ENCODE measurements around the gene EID2.

Gene EID2, protein sequence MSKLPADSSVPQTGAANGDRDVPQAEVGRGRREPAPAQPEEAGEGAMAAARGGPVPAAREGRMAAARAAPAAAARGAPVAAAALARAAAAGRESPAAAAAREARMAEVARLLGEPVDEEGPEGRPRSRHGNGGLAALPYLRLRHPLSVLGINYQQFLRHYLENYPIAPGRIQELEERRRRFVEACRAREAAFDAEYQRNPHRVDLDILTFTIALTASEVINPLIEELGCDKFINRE

DNA sequence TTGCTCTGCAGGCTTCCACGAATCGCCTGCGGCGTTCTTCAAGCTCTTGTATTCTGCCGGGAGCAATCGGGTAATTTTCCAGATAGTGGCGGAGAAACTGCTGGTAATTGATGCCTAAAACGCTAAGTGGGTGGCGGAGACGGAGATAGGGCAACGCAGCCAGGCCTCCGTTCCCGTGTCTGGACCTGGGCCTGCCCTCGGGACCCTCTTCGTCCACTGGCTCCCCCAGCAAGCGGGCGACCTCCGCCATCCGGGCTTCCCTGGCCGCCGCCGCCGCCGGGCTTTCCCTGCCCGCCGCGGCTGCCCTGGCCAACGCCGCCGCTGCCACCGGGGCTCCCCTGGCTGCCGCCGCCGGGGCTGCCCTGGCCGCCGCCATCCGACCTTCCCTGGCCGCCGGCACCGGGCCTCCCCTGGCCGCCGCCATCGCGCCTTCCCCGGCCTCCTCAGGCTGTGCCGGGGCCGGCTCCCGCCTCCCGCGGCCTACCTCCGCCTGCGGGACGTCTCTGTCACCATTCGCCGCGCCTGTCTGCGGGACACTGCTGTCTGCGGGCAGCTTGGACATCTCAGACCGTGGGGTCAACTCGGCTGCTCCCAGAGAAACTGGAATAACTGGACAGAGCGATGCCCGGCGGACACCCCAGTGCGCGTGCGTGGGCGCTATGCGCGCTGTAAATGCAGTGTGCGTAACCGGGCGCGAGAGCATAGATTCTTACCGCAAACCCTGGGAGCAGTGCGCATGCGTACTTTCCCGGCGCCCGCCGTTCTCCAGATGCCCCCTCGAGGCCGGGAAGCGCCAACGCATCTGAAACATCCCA is at the start of gene EID2:
Gene EID2, minus strand, starts transcription at position 644 of the 815 bp plus-strand sequence. Its CDS starts 82 bp downstream, at position 562.
- no peaks in the 10 kb centered on the region for H3K9me3 Mint-ChIP-seq

GRCh38 chr19:39588066-39588465 is 48.1 kb upstream of the EID2 start:
- Mint-ChIP-seq H3K36me3 (no peaks in the 10 kb centered on the region), H3K27ac (no peak overlapping the region), H3K9me3 (no peaks in the 10 kb centered on the region), H3K4me1 (no peaks in the 10 kb centered on the region), H3K27me3 (peaks cover 32% of the 10 kb centered on the region), H3K4me3 (no peak overlapping the region)
- ATAC-seq = no peak

More for the DNA sequence above, at the start of gene EID2:
- H3K27me3 Mint-ChIP-seq = no peaks in the 10 kb centered on the region
- peak; percentile 95 for ATAC-seq
- H3K36me3 Mint-ChIP-seq = peaks cover 5% of the 10 kb centered on the region
- peak within 1 kb of the TSS; percentile 82 for H3K27ac Mint-ChIP-seq
- peaks cover 51% of the 10 kb centered on the region for H3K4me1 Mint-ChIP-seq
- H3K4me3 Mint-ChIP-seq = peak within 1 kb of the TSS; percentile 96

DNA sequence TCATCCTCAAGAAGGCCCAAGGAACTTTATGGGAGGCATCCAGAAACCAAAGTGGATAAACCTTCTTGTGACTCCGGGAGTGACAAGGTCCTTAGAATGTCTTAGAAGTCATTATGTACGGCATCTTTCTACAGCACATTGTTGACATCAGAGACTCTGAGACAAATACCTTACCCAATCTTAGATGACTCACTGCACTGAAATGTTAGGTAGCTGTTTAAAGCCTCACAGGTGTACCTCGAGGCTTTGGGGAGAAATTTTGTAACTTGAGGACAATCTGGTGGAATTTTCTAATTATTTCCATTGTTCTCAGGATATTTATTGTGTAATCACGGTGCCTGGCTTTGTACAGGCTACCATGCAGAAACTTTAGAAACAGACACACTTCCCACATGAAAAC is 47.5 kb upstream of the EID2 start:
- Mint-ChIP-seq H3K36me3 (no peaks in the 10 kb centered on the region), H3K27me3 (peaks cover 32% of the 10 kb centered on the region), H3K27ac (no peak overlapping the region), H3K4me3 (no peak overlapping the region), H3K4me1 (no peaks in the 10 kb centered on the region), H3K9me3 (no peaks in the 10 kb centered on the region)
- ATAC-seq = no peak

DNA sequence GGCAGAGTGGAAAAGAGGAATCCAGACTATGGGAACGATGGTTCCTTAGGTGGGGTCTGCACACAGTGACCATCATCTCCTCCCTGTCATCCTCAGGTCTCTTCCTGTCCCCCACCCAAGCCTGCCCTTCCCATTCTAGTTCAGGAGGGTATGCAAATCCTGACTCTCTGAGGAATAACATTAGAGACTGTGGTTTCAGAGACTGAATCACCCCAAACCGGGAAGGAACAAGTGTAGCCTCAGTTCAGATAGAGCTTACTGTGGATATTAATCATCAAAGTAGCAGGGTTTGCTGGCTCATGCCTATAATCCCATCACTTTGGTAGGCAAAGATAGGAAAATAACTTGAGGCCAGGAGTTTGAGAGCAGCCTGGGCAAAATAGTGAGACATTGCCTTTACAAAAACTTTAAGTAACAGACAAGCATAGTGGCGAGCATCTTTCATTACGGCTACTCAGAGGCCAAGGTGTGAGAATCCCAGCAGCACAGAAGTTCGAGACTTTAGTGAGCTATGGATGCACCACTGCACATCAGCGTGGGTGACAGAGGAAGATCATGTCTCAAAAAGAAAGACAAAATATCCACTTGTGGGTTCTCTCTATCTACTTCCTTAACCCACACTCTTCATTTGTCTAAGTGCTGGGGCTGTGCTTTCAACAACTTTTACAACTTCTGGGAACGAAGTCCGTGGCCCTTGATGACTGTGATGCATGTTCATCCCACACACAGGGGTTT is 43.1 kb upstream of the EID2 start:
- H3K27me3 Mint-ChIP-seq = peaks cover 36% of the 10 kb centered on the region
- peaks cover 6% of the 10 kb centered on the region for H3K9me3 Mint-ChIP-seq
- H3K27ac Mint-ChIP-seq = no peak overlapping the region
- peaks cover 7% of the 10 kb centered on the region for H3K36me3 Mint-ChIP-seq
- peak; percentile 75 for ATAC-seq
- no peak overlapping the region for H3K4me3 Mint-ChIP-seq
- no peaks in the 10 kb centered on the region for H3K4me1 Mint-ChIP-seq

GRCh38 chr19:39582442-39582841 is 42.5 kb upstream of the EID2 start:
- peak; percentile 56 for ATAC-seq
- H3K9me3 Mint-ChIP-seq = peaks cover 9% of the 10 kb centered on the region
- H3K36me3 Mint-ChIP-seq = peaks cover 7% of the 10 kb centered on the region
- no peak overlapping the region for H3K27ac Mint-ChIP-seq
- H3K4me3 Mint-ChIP-seq = no peak overlapping the region
- peaks cover 39% of the 10 kb centered on the region for H3K27me3 Mint-ChIP-seq
- no peaks in the 10 kb centered on the region for H3K4me1 Mint-ChIP-seq

DNA sequence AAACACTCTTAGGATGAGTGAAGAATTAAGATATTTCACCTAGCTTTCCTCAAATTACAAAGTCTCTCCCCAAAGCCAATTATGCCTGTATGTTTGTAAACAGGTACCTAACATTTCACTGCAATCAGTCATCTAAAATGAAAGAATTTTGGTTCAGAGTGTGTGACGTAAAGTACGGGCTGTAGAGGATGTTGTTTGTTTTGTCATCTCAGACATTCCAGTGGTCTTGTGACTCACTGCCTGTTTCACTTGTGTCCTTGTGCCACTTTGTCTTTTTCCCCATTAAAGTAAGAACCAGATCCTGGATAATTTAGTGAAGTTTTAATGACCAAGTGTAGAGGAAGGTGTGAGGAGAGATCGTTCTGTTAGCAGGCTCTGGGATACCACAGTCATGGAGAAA is 28.6 kb upstream of the EID2 start:
- H3K36me3 Mint-ChIP-seq = no peaks in the 10 kb centered on the region
- H3K9me3 Mint-ChIP-seq = peaks cover 3% of the 10 kb centered on the region
- peaks cover 16% of the 10 kb centered on the region for H3K27me3 Mint-ChIP-seq
- H3K4me1 Mint-ChIP-seq = no peaks in the 10 kb centered on the region
- no peak for ATAC-seq
- H3K4me3 Mint-ChIP-seq = no peak overlapping the region
- no peak overlapping the region for H3K27ac Mint-ChIP-seq

- Mint-ChIP-seq H3K27me3 (no peaks in the 10 kb centered on the region), H3K36me3 (no peaks in the 10 kb centered on the region), H3K27ac (no peak overlapping the region), H3K4me3 (no peak overlapping the region), H3K9me3 (no peaks in the 10 kb centered on the region), H3K4me1 (no peaks in the 10 kb centered on the region)
- ATAC-seq = no peak
These were observed 26.1 kb upstream of the EID2 start for GRCh38 chr19:39566064-39566463.

- Mint-ChIP-seq H3K36me3 (no peaks in the 10 kb centered on the region), H3K27me3 (no peaks in the 10 kb centered on the region), H3K27ac (no peak overlapping the region), H3K4me1 (peaks cover 9% of the 10 kb centered on the region), H3K4me3 (no peak overlapping the region), H3K9me3 (no peaks in the 10 kb centered on the region)
- no peak for ATAC-seq
These were observed 23.4 kb upstream of the EID2 start for GRCh38 chr19:39563408-39563807.

- H3K27me3 Mint-ChIP-seq = no peaks in the 10 kb centered on the region
- peak overlapping the region; percentile 57 for H3K4me3 Mint-ChIP-seq
- peaks cover 28% of the 10 kb centered on the region for H3K4me1 Mint-ChIP-seq
- no peaks in the 10 kb centered on the region for H3K36me3 Mint-ChIP-seq
- H3K27ac Mint-ChIP-seq = peak overlapping the region; percentile 86
- H3K9me3 Mint-ChIP-seq = no peaks in the 10 kb centered on the region
- ATAC-seq = peak; percentile 61
These were observed 18.7 kb upstream of the EID2 start for GRCh38 chr19:39558624-39559117.

- no peaks in the 10 kb centered on the region for H3K27me3 Mint-ChIP-seq
- no peaks in the 10 kb centered on the region for H3K9me3 Mint-ChIP-seq
- no peaks in the 10 kb centered on the region for H3K36me3 Mint-ChIP-seq
- peak overlapping the region; percentile 57 for H3K4me3 Mint-ChIP-seq
- H3K27ac Mint-ChIP-seq = peak overlapping the region; percentile 86
- H3K4me1 Mint-ChIP-seq = peaks cover 35% of the 10 kb centered on the region
- peak; percentile 64 for ATAC-seq
These were observed 18.1 kb upstream of the EID2 start for GRCh38 chr19:39557811-39558623.

GRCh38 chr19:39555883-39556282 is 15.9 kb upstream of the EID2 start:
- H3K4me1 Mint-ChIP-seq = peaks cover 51% of the 10 kb centered on the region
- peak overlapping the region; percentile 52 for H3K27ac Mint-ChIP-seq
- no peak for ATAC-seq
- no peaks in the 10 kb centered on the region for H3K27me3 Mint-ChIP-seq
- H3K4me3 Mint-ChIP-seq = no peak overlapping the region
- no peaks in the 10 kb centered on the region for H3K36me3 Mint-ChIP-seq
- no peaks in the 10 kb centered on the region for H3K9me3 Mint-ChIP-seq

- peaks cover 51% of the 10 kb centered on the region for H3K4me1 Mint-ChIP-seq
- H3K9me3 Mint-ChIP-seq = no peaks in the 10 kb centered on the region
- H3K4me3 Mint-ChIP-seq = no peak overlapping the region
- peak overlapping the region; percentile 52 for H3K27ac Mint-ChIP-seq
- no peaks in the 10 kb centered on the region for H3K27me3 Mint-ChIP-seq
- no peak for ATAC-seq
- H3K36me3 Mint-ChIP-seq = no peaks in the 10 kb centered on the region
These were observed 14.8 kb upstream of the EID2 start for GRCh38 chr19:39554701-39555311.

DNA sequence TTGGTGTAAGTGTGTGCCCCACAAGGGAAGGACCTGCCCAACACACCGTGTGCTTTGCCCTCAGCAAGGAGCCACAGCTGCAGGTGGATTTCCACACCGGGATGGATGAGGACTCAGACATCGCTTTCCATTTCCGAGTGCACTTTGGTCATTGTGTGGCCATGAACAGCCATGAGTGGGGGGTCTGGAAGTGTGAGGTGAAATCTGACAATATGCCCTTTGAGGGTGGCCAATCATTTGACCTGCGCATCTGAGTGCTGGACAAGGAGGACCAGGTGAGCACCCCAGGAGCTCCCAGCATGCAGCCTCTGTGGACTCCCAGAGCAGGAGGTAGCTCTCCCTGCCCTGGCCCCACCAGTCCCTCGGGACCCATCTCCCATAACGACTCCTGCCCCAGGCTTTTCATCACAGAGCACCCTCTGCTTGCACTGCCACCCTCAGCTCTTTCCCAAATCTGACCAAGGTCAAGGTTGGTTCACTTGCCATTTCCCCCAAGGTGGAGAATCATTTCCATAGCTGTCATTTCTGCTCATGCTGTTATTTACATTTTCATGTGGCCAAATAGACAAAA is 13.2 kb upstream of the EID2 start:
- H3K4me3 Mint-ChIP-seq = no peak overlapping the region
- H3K27me3 Mint-ChIP-seq = no peaks in the 10 kb centered on the region
- H3K9me3 Mint-ChIP-seq = no peaks in the 10 kb centered on the region
- no peak for ATAC-seq
- peaks cover 40% of the 10 kb centered on the region for H3K4me1 Mint-ChIP-seq
- peak overlapping the region; percentile 7 for H3K27ac Mint-ChIP-seq
- no peaks in the 10 kb centered on the region for H3K36me3 Mint-ChIP-seq

DNA sequence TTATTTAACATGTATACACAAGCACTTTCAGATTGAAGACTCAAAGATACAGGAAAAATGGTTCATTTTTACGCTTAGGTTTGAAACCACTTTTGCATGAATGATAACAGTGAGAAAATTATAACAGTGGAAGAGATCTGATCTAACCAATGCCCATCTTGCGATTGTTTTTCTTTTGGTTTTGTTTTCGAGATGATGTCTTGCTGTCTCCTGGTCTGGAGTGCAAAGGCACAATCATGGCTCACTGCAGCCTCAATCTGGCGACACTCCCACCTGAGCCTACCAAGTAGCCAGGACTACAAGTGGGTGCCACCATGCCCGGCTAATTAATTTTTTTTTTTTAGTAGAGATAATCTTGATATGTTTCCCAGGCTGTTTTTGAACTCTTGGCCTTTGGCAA is 10.2 kb upstream of the EID2 start:
- H3K36me3 Mint-ChIP-seq = no peaks in the 10 kb centered on the region
- H3K9me3 Mint-ChIP-seq = no peaks in the 10 kb centered on the region
- peaks cover 25% of the 10 kb centered on the region for H3K4me1 Mint-ChIP-seq
- H3K4me3 Mint-ChIP-seq = no peak overlapping the region
- H3K27ac Mint-ChIP-seq = no peak overlapping the region
- ATAC-seq = no peak
- no peaks in the 10 kb centered on the region for H3K27me3 Mint-ChIP-seq
